ENCODE measurements around the gene TRIM54.
"Not testable (repeated sequence)": the region's sequence is repeated elsewhere in the genome, so short reads cannot be mapped to it uniquely, and the experiment has no call there.

The TRIM54 gene

DNA sequence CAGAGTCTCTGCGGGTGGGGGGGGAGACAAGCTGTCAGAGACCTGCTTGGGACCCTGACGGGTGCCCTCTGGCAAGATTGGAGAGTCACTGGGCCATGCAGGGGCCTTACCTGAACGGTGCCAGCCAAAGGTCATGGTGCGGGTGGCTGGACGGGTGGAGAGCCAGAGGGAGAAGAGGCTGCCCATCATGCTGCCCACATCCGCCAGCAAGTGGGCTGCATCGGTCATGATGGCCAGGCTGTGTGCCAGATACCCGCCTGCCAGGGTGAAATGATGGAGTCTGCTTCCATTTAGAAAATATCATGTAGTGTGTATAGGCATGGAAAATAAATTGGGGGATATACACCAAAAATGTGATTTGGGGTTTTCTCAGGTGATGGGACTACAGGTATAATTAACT, 24.2 kb upstream of the TRIM54 start:
- no peak for DNase-seq (ENCODE audit: low read depth)

DNA sequence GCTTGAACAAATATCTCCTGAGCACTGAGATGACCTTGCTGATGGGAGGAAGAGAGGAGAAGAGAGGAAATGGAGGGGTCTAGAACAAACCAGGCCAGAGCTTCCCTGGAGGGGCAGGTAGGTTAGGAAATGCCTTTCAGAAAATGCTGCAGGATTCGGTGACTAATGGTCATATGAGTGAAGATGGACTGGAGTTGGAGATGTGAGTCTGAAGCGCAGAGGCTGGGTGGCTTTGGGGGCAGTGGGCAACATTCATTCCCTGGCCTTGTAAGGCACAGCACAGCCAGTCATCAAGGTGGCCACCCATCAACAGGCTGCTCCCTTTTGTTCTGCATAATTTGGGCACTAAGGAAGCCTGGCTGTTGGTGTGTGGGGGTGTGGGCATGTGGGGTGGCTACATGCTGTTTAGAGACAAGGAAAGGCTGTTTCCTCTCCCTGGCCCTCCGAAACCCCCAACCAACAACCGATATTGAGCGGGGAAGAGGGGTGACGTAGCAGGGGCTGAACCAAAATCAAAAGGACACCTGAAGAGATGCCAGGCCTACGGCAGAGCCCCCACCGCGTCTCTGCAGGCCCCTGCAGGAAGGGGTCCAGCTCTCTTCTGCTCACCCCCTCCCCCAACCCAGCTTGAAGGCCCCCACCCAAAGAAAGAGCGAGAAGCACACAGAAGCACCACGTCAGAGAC, 20.8 kb upstream of the TRIM54 start:
- no peak for DNase-seq (ENCODE audit: low read depth)

DNA sequence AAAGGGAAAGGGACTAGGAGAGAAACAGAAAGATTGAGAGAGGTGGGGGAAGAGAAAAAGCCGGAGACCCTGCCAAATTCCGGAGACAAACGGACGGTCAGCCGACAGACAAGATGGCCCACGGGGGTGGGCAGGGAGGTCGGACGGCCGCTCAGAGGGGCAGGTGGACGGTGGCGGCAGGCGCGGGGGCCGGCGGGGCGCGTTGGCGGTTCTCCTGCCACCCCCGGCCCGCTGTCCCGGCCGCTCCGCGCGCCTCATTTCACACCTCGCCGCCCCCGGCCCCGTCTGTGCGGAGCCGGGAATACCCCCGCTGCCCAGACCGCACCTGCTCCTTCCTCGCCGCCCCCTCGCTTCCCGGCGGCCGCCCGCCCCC, 20.3 kb upstream of the TRIM54 start:
- no peak for DNase-seq (ENCODE audit: low read depth)

DNA sequence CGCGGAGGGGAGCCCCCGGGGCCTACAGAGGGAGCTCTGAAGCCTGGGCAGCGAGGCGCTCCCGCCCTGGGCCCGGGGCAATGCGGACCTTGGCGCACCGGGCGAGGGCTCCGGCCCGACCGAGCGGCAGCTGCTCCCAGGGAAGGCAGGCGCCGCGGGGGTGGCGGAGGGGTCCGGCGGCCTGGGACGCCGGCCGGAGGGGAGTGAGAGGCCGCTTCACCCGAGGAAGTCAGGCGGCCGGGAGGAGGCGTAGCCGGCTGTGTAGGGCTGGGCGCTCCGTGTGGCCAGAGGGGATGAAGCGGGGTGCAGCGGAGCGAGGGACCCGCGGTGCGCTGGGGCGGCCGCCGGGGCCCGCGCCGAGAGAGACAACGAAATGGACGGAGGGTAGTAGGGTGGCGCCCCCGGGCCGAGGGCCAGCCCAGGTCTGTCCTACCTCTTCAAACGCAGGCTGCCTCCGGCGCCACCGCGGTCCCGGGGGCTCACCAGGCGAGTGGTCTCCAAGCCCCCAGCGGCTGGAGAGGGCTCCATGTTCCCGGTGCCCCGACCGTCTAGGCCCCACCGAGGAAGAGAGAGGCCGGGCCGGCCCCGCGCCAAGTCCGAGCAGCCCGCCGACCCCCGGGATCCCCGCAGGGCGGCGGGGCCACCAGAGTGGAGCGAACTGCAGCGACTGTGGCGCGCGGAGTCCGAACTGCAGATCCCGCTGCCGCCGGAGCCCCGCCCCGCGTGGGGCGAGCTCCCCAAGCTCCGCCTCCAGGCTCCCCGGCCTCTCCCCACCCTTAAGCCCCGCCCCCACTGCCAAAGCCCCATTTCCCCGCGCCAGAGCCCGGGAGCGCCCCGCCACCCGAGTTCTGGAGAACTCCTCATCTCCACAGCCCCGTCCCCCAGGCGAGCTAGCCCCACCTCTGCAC, 19.6 kb upstream of the TRIM54 start, which contains the start of gene SLC30A3:
Gene SLC30A3, minus strand, starts transcription at position 669 of the 908 bp plus-strand sequence. Its CDS starts 141 bp downstream, at position 528.
- DNase-seq (ENCODE audit: low read depth) = peak; percentile 47

DNA sequence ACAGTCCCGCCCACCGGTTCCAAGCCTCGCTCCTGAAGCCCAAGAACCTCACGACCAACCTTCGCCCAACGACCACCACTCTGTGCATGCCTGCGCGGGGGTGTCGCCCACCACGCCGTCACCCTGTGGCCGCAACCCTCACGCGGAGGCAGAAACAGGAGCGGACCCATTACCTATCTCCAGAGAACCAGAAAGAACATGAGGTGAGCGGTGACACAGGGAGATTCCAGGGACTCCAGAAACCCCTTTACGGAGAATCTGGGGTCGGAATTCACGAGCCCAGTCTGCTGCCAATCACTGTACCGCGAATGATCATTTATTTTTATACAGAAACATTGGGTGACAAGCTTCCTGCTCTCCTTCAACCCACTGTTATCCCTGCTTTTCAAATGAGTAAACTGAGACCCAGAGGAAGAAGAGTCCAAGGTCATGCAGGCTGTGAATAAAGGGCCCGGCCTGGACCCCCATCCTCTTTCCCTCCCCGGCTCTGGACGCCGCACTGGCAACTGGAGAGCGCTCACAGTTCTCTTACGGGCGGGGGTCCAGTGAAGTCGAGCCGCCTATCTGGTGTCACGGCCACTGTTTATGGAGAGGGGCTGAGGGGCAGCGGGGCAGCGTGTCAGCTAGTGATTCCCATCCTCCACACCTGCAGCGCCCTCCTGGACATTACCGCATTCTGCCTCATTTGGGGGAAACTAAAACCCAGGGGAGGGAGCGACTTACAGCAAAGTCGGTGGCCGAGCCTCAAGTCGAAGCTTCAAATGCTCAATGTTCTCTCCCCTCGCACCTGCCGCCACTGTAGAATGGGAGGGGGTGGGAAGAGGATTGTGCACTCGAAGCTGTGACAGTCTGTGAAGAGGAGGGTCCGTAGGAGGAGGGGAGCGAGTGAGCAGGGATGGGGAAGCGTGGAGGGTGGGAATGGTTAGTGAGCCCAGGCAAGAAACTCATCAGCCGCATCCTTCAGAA, 18.7 kb upstream of the TRIM54 start:
- DNase-seq (ENCODE audit: low read depth) = no peak

DNA sequence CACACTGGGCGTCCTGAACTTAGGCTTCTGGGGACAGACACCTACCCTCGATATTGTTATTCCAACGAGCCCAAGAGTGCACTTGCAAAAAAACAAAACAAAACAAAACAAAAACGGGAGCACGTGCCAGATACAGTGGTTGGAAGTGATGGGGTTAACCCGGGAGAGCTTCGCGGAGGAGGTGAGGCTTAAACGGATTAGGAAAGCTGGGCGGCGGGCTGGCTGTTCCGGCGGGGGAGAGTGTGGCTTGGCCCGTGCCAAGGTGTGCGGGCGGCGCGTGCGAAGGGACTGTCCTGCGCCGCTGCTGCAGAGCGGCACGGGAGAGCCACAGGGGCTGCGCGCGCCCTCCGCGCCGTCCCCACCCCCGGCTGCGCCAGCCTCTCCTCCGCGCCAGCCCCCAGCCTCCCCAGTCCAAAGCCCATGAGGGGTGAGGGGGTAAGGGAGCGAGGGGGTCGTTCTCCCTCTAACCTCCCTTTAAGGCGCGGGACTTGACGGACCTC, 17.9 kb upstream of the TRIM54 start:
- no peak for DNase-seq (ENCODE audit: low read depth)

DNA sequence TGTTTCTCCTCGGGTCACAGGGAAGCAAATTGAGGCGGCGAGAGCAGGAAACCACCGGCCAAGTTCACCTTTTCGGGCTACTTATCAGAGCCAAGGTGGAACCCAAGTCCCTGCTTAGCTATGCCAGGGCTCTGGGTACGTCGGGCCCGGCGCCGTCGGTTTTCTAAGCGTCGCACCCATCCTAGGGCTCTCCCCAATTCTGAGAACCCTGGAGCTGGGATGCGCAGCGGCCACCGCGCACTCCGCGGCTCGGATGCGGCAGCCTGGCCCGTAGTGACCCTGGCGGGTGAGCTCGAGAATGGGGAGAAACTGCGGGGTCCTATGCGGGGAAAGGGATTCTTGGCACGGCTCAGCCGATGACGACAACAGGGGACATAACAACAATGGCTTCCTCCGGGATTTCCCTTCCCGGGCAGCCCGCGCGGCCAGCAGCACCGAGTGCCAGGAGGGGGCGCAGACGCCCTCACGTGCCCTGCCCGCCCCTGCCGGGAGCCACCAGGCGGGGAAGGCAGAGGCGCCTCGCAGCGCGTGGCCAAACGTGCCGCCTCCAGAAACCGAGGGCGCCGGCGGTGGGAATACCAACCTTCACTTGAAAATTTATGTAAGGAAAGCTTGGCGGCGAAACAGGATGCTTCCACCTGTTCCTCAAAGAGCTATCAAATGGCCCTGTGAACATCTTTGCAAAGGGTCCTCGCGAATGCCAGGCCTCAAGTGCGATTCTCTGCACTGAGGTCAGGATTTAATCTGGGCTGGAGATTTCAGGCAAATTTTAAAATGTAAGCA, 17.3 kb upstream of the TRIM54 start:
- DNase-seq (ENCODE audit: low read depth) = peak; percentile 39

DNA sequence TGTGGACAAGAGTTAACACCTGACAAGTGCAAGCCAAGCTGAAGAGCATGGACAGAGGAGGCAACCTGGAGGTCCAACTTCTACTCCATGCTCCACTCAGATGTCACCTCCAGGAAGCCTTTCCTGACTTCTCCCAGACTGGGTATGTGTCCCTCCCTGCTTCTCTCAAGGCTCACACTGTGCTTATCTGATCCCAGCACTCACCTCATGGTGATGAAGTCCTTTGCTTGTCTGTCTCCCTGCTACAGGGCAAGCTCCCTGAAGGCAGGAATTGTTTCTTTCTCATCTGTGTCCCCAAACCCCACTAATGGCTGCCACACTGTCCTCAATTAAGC, 16.7 kb upstream of the TRIM54 start:
- DNase-seq (ENCODE audit: low read depth) = no peak

DNA sequence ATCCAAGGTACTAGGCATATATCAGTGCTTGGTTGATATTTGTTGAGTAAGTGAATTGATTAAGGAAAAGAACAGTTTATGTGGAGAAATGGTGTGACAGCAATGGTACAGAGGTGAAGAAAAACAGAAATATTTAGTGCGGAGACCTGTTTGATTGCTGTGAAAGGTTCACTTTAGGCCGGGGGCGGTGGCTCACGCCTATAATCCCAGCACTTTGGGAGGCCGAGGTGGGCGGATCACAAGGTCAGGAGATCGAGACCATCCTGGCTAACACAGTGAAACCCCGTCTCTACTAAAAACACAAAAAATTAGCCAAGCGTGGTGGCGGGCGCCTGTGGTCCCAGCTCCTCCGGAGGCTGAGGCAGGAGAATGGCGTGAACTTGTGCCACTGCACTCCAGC, 13.9 kb upstream of the TRIM54 start:
- not testable (repeated sequence) for DNase-seq (ENCODE audit: low read depth)

DNA sequence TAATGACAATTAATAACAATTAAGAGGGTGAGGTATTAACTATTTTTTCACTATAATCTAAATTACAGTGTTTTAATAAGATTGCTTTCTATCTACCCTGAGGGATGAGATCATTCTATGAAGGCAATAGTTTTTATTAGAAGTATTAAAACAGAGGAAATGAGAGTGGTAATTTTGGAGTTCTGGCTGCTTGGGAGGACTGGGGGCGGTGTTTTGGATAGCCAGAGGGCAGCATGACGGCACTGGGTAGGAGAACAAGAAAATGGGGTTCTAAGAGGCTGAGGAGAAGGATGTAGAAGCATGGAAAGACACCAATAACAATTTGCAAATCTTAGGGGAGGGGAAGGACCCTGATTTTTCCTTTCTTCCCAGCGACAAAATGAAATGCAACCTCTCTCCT, 12.1 kb upstream of the TRIM54 start:
- no peak for DNase-seq (ENCODE audit: low read depth)

DNA sequence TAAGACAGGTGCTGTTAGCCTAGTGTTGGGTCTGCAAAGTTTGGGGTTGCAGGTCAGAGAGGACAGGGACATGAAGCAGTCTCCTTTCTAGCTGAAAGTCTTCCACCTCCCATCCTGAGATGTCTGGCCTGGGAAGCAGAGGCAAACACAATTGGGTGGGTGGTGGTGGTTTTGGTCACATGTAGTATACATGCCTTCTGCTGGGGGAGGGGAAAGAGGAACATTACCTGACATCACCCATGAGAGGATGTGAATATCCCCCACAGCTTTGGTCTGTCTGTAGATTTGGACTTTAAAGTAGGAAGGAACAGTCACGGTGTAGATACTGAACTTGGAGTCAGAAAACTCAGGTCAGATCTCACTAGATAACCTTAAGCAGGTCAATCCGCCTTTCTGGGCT, 11.6 kb upstream of the TRIM54 start:
- DNase-seq (ENCODE audit: low read depth) = no peak

DNA sequence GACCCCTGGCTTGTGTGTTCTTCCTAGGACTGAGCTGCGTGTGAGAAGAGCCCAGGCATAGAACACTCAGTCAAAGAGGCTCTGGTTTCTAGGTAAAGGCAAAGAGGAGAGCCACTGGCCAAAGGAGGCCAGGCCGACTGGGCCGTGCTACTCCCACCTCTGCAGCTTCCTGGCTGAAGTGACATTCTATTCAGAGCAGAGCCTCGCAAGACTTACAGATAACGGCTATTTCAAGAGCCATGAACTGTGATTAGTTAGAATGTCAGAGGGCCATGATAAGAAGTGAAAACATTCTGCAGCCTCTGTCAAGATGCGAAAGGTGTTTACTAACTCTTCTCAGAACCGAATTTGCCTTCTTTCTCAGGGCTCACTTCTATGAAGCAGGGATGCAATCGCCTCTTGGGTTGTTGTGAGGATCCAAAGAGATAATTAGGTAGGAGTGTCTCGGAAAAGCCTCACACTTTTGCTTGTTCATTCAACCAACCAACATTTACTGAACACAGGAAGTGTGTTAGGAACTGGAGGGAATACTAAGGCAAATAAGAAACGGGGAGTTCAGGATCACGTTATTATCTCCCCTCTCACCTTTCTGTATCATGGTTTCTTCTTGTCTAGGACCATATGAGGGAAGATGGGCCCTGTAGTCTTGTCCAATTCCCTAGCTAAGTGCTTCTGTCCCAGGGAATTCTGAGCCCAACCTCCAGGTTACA, 10.4 kb upstream of the TRIM54 start:
- DNase-seq (ENCODE audit: low read depth) = no peak

DNA sequence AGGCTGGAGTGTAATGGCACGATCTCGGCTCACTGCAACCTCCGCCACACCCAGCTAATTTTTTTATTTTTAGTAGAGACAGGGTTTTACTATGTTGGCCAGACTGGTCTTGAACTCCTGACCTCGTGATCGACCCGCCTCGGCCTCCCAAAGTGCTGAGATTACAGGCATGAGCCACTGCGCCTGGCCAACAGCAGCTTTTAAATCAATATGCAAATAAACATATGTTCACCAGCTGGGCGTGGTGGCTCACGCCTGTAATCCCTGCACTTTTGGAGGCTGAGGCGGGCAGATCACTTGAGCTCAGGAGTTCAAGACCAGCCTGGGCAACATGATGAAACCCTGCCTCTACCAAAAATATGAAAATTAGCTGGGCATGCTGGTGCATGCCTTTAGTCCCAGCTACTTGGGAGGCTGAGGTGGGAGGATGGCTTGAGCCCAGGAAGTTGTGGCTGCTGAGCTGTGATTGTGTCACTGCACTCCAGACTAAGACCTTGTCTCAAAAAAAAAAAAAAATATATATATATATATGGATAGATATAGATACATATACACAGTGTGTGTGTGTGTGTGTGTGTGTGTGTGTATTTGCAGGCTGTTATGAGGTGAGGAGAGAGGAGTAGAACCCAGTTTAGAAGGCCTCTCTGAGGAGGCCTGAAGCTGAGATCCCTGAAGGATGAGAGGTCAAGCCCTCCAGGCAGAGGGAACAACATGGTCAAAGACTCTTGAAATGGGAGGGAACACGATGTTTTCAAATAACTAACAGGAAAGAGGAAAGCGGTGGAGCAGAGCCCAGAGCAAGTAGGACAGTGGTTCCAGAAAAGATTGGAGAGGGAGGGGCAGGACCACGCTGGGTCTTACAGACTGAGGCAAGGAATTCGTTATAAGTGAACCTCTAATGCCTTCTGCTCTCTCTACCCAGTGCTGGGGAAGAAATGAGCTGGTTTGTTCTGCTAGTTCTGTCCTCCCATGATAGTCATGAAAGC, 9.4 kb upstream of the TRIM54 start:
- not testable (repeated sequence) for DNase-seq (ENCODE audit: low read depth)

DNA sequence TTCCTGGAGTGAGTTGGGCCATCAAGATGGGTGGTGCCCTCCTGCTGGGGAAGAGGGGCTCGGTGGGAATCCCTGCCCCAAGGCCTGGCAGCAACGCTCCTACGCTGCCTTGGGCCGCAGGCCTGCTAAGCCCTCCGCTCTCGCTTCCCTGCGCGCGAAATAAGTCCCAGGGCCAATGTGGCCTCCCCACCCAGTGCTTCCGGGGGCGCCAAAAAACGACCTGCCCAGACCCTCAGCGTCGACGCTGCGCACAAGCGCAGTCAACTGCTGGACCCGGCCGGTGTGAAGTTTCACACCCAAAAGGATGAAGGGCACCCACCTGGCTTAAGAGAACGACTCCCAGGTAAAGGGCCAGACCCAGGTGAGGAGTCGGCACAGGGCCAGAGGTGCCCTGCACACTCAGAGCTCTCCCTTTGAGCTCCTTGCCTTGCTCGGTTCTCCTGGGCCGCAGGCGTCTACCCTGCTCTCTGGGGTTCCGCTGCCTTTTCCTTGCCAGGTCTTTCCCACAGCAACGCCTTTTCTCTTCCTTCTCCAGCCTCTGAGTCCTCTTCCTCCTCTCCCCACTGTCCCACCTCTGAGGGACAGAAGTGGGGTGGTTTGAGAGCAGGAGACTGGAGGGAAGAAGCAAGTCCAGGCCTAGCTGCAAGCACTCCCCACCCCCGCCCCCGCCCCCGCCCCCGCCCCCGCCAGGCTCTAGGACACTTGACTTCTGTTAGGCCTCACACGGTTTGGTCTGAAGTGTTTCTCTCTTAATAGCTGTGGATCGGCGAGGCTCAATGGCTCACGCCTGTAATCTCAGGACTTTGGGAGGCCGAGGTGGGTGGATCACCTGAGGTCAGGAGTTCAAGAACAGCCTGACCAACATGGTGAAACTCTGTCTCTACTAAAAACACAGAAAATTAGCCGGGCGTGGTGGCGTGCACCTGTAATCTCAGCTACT, 6.7 kb upstream of the TRIM54 start, which contains the start of gene DNAJC5G:
Gene DNAJC5G, plus strand, starts transcription at position 223 of the 940 bp plus-strand sequence. CDS start 1,296 bp downstream, outside the sequence.
- no peak for DNase-seq (ENCODE audit: low read depth)

DNA sequence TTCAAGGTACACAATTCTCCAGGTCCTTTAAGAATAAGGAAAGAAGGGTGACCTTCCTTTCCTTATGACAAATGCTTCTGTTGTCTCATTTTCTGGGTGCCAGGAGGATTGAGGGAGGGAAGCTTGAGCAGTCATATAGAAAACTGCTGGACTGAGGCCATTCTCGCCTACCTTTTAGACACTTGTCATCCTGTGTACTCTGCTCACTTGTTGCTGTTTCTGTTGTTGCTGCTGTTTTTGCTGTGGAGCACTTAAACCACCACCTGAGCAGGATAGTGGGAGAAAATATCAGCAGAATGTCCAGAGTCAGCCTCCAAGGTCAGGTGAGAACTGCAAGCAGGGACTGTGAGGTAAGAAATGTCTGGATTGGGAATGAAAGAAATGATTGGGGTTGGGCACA, 4.2 kb upstream of the TRIM54 start:
- no peak for DNase-seq (ENCODE audit: low read depth)

DNA sequence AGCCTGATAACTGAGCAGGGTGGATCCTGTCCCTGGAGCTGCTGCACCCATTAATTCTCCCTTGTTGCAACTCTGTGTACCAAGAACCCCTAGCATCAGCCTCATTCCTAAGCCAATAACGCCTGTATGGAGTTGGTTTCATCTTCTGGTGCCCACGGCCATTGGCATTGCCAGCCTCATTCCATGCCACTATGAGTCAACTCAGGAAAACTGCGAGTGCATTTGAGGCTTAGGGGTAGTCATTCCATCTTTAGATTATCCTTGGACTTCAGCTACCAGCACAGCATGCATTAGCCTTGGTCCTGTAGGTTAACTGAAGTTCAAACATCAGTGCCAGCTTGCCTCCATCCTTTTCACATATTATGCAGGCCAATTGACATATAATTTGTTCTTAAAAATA, 1.4 kb upstream of the TRIM54 start:
- no peak for DNase-seq (ENCODE audit: low read depth)

DNA sequence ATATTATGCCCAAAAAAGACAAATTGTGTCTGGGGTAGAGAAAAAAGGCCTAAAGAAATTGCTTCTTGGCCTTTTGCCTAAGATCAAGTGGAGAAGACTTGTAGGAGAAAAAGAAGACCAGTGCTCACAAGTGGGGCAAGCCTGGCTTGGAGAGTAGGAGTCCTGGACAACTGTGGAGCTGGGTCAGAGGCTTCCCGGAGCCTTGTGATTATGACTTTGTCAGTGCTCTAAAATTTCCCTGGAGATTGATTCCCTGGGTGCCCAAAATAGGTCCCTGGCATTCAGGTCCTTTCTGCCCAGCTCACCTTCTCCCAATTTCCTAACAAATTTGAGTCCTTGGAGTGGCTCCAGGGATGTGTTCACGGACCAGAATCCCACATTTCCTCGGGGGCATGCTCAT, 787 bp upstream of the TRIM54 start:
- no peak for DNase-seq (ENCODE audit: low read depth)

DNA sequence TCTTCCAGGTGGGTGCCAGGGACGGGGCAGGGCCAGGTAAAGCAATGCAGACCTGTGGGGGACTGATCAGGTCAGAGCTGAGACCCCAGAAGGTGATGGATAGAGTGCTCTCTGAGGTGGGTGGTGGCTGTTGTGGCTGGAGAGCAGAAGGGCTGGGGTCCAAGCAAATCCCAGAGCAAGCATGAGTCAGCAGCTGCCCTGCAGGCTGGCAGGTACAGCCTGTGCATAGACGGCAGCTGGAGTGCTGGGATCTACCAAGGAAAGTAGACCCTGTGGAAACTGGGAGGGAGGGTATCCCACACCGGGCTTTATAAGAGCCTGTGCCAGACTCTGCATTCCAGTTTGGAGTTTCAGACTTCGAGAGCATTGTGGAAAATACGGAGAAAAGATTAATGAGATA, 663 bp downstream of the TRIM54 start:
- DNase-seq (ENCODE audit: low read depth) = no peak

Data from T-helper 22 cell (primary cell).